Forelimb muscle (tissue), 1 donor: Measurements from ENCODE around the gene TCF7L2. TPM values are rescaled to one million over a fixed set of nuclear protein-coding genes. Genes with fewer than 3 reads are reported as not detected.
"Not testable (repeated sequence)": the region's sequence is repeated elsewhere in the genome, so short reads cannot be mapped to it uniquely, and the experiment has no call there.

ENCODE experiments used
- DNase-seq: peaks from one replicate; pipeline ENCODE4 v3.0.0-alpha.2; 2013; ENCODE audit warnings: low read depth
- polyA plus RNA-seq: library from polyadenylated mRNA; unstranded; fragments of 120-200 nt; gene quantifications from one replicate; pipeline ENCODE4 v1.2.1, GENCODE V29; 2013; ENCODE audit not compliant: insufficient read length

The TCF7L2 gene
- polyA plus RNA-seq, 1 donor: 47.5 TPM

DNA sequence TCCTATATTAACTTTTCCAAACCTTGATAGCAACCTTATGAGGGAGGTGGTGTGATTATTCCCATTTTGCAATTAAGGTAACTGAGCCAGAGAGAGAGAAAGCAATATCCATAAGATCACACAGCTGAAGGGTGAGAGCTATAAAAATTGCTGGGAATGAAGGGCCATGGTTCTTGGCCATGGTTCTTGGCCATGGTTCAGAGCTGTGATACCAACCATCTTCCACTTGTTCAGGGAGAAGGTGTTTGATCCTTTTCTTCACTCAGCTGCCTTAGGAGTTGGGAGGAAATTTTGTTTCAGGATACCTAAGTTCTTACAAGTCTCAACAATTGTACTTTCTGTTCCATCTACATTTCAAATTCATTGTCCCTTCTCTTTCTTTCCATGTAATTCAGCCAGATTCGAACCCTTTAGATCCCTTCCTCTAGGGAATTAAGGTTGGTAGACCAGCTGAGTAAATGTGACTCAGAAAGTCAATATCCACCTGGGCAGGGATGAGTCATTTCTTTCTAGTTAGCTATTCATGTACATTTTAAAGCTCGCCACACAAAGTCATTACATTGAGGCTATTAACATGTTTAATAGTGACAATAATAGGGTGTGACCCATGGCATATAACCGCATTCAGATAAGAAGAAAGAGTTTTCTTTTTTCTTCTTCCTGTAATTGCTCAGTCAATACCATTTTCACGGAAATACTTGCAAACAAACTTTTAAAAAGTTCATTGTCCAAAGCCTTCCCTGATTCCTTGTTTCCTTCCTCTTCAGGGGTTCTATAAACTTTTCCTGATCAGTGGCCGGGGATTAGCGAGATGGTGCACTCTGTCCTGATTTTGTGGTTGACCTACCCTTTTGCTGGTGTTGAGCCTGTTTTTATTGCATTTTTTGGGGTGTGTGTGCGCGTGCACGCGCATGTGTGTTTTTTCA lies 143.4 kb downstream of the TCF7L2 start:
- no peak for DNase-seq

DNA sequence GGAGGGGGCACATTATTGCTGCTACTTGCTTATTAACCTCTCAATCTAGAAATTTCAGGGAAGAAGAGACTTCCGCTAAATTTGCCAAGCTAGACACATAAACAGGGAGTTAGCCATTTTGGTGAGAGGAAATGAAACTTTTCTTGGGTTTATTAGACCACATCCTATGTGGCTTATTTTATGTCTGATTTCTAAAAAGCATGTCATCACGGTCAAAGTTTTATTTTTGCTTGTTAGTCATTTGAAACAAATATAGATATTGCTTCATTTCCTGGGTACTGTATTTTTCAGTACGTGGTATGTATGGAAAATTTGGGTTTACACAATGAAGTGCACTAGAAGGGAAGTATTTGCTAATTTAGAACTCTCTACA lies 144.1 kb downstream of the TCF7L2 start:
- DNase-seq: no peak

DNA sequence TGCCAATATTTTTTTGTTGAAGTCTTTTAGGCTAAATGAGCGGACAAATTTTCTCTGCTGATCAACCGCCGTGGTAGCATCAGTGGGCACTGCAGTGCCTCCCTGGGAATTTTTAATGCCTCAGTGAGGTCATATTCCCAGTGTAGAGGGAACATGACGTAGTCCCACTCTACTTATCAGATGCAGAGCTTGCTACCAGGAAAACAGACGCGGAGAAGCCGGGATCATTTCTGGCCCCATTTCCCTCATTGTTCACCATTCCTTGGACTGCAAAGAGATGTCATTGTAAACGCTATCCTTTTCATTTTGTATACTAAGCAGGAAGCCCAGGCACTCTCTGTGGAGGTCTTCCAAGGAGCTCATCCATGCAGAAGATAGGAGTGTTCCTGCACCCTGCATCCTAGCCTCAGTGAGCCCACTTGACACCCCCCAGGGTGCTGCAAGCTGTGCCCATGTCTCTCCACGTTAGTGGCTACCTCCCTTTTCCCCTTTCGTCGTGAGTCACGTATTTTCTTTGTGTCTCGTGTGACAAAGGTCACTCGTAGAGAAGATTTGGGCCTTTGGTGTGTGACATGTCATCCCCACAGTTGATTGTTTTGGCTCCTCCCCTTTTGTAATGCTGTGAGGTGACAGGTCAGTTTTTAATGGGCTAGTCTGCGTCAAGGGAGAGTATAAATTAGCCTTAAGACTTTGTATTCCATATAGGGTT lies 145.5 kb downstream of the TCF7L2 start:
- no peak for DNase-seq

DNA sequence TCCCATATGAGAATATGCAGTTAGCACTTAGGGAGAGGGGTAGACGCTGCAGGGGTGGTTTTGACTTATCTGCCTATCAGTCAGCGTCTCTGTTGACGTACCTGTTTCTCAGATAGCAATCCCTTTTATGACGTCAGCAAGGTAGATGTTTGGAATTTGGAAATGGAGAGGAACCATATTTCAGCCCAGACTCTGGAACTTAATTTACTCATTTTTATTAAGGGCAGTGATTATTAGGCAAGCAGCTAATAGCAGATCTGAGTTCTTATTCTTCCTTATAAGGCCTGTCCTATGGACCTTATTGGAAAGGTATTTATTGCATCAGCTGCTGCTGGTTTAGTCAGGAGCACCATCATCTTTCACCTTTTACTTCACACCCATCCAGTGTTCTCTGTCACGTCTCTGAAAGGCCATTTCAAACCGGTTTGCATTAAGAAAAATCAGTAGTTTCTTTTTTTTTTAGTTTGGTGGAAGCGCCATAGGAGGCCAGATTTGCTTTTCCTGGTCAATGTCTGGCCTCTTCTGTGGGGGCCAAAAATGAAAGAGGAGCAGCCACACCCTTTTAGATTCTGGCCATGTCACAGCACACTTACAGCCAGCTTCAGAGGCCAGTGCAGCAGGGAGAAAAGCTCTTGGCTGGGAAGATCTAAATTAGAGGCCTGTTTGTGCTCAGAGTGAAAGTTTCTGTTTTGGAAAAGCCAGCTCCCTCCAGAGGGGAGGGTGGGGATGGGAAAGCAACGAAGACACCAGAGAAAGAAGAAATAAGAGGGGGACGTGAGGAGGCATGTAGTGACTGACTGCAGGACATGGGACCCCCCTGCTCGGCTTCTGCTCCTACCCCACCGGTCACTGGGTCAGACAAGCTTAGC lies 146.3 kb downstream of the TCF7L2 start:
- no peak for DNase-seq

DNA sequence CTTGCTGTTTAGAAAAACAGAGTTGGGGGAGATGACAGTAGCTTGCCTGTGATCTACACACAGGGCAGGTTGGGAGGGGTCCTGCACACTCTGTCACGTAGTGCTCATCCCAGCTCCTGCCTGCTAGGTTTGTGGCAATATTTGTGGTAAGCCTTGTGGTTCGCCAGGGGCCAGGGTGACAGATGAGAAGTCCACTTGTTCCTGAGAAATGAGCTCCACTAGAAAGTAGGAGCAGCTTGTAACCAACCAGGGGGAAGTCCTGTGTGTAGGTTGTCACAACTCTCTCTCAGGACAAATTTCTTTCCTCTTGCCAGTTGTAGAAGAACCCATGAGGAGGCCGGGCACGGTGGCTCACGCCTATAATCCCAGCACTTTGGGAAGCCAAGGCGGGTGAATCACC lies 147.0 kb downstream of the TCF7L2 start:
- DNase-seq: no peak

DNA sequence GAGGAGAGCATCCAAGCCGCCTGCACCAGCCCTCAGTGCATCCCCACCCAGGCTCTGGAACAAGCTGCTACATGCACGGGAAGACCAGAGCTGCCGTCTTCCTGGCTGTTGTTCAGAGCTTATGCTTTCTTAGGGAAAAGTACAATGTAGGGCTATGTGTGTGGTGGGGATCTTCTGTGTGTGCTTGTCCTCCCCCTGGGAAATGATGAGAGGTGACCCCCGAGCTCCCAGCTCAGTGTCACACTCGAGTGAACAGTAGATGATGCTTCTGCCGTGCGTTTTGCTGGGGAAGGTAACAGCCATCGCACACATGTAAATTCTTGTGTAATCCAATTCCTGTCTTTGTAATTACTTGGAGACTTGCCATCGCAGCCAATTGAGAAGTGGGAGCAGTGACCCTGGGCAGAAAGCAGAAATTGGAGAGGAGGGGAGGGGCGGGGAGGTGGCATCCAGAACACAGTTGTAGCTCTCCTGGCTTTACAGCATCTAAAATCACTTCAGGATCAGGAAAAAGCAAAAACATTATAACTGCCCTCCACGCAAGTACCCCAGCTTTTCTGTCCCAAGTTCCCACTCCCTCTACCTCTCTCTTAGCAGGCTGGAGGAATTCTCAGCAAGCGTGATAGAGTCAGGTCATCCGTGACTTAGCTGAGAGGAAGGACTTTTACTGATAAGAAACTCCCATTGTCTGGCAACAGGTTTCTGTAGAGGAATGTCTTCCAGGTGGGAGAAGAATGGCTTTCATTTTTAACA lies 149.6 kb downstream of the TCF7L2 start:
- DNase-seq: no peak

DNA sequence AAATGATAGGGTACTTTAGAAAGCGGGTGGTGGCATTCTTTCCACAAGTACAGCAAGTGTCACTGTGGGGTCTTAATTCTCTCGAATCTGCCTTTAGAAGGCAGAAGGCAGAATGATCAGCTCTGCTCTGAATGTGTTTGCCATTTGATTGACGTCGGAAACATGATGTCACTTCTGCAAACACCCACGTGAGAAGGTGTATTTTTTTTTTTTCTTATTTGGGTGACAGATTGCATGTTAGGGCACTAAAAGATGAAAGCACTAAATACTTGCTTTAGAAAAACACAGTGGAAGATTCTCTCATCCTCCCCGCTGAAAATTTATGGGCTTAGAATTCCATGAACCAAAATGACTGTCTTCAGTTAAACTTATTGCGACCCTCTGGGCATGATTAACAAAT lies 150.2 kb downstream of the TCF7L2 start:
- DNase-seq: no peak

DNA sequence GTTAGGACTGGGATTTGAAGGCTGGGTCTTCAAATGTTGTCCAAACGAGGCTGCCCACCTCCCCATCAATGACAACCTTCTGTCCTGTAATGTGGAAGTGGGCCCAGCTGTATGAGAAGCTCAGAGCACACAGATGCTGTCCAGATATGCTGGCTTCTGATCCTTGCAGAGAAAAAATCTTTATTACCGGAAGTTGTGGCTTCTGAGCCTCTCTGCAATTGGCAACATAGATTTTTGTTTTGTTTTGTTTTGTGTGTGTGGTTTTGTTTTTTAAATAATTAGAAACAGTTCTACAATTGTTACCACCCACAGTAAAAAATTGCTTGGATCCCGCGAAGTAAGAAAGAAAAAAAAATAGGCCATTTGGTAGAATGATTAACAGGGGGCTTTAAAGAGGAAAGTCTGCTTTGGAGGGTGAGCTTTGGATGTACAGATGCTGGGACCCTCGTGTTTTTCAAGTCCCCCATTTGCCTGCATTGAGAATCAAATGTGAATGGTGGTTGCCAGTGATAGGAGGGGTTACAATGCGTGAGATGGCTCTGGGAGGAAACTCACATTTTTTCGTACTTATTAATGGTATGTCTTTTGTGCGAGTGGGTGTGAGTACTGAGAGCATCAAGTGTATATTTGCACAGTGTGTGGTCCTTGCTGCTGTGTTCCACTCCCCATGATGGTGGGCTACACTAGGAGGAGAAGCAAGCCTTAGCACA lies 153.2 kb downstream of the TCF7L2 start:
- DNase-seq: no peak

DNA sequence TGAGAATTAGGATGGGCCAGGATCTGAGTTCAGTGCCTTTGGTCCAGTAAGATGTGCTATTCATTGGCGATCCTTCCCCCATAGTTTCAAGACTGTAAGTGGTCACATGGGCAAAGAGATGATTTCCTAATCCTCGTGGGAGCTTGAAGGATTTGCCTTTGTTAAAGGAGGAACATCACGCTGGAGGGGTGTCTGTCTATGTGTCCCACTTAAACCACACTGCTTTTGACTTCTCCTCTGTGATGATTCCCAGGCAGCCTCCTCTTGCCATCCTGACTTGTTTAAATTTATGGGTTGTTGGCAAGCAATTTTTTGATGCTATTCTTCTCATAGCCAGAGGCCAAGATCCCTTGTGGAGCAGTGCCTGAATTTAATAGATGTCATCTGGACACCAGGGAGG lies 154.0 kb downstream of the TCF7L2 start:
- no peak for DNase-seq

DNA sequence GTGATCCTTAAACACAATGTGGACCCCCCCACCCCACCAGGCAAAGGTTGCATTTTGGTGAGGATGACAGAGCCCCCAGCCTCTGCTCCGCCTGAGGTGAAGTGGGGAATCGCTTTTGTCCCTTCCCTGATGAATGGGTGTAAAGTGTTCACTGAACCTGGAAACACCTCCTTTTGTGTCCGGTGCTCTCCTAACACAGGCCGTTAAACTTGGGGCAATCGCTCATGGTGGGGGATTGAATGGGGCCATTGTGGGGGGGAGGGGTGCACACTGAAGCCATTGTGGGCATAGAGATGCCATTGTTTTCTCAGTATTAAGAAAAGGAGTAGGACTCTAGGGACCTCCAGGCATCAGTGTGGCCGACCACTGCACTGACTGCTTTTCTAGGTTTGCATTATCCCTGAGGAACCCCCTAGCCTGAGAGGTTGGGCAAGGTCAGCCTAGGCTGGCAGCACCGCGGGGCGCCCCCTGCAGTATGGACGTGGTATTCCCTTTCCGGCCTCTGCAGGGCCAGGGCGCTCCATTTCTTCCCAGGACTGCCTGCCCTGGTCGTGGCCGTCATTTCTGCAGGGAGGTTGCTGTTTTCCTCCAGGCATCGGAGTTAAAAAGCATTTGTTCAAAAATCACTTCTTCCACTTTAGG lies 158.3 kb downstream of the TCF7L2 start:
- no peak for DNase-seq

DNA sequence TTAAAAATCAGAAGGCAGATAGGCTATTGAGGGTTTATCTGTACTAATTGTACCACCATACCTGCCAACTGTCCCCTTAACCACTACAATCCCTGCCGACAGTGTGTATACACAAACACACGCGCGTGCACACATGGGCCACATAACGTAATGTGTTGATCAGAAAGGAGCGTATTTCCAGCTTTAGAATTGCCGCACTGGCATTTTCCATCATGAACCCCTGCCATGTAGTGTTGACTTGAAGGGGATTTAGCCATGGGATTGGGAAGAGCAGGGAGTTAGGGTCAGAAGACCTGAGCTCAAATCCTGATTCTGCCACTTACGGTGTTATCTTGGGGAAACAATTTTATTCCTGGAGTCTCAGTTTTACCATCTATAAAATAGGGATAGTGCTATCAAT lies 158.9 kb downstream of the TCF7L2 start:
- no peak for DNase-seq

DNA sequence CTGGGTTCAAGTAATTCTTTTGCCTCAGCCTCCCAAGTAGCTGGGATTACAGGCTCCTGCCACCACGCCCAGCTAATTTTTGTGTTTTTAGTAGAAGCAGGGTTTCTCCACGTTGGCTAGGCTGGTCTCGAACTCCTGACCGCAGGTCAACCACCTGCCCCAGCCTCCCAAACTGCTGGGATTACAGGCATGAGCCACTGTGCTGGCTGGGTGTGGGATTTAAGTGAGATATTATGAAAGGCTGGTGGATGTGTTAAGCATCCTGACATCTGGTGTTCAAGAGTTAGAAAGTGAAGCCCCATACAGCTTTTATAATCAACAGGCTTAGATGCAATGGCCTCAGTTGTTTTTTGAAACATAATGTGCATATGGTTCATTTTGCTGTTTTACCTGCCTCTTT lies 159.4 kb downstream of the TCF7L2 start:
- not testable (repeated sequence) for DNase-seq

DNA sequence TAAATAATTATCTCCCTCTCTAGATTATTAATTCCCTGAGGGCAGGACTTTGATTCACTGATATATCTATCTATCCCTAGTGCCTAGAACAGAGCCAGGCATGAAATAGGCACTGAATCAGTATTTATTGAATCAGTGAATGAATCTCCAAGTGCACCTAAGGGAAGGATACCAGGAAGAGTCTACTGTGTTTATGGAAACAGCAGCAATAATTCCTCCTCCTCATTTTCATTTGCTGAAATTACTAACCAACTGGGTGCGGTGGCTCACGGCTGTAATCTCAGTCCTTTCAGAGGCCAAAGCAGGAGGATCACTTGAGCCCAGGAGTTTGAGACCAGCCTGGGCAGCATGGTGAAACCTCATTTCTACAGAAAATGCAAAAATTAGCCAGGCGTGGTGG lies 161.2 kb downstream of the TCF7L2 start:
- DNase-seq: no peak

DNA sequence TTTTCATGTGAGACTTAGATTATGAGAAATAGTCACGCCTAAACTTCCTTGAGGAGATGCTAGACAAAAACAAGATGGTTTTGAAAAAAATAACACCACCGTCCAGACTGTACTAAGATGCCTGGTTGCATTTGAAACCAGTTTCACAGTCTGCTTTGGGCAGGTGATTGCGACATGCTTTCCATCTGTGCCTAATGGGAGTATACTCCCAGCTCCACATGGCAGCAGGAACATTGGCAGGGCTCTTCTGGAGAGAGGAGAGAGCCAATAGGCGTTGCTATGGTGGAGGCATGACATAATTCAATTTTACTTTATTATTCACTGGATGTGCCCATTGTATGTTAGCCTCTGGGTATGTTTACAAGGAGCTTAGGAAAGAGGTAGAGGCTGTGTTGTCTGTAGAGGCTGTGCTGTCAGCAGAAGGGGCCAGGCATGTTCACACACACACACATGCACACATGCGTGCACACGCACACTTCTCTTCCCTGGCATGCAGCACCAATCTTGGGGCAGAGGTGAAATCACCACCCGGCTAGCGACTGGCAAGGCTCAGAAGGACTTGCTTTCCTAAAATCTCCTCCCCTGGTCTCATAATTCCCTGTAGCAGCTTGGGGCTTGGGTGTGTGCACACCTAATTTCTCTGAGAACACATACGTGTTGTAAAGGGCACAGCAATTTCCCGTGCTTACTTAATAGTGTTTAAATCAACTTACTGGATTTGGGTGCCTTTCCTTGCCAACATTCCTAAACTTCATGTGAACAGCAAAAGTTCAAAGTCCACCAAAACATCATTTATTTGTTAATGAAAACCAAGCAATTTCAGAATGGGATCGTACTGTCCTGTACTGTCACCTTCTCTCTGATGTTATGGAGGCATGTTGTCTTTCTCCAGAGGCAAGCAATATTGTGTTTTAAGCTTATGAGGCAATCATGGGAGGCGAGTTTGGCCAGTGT lies 162.1 kb downstream of the TCF7L2 start:
- no peak for DNase-seq

DNA sequence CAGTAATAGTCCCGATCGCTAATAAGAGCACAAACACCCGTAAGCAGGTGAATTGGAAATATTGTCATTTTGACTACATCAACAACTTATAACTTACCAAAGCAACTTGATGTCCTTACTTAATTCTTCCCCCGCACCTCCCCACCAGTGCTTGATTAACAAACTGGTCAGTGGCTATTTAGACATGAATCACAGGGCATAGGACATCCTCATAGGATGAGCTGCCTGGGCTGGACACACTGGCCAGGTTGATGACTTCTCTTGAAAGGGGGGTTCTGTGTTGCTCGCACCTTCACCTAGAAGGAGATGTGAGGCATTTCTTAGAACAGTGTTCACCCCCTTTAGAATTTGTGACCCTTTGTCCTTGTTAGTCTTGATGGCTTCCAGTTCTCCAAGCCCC lies 163.2 kb downstream of the TCF7L2 start:
- no peak for DNase-seq

DNA sequence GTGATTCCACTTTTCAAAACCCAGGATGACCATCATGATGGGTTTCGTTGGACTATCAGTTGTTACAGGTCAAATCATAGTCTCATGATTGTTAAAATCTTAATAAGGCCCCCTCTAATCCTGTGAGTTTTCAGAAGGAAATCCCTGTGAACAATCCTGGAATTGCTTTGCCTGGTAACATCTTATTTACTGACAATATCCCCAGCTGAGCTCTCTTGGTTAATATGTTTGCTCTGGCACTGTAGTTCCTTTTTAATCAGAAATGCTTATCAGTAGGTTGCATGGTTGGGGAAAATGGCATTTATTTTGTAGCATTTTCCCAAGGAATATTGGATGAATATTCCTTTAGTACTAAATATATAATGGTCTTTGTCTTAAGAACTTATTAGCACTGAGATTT lies 163.9 kb downstream of the TCF7L2 start:
- no peak for DNase-seq

DNA sequence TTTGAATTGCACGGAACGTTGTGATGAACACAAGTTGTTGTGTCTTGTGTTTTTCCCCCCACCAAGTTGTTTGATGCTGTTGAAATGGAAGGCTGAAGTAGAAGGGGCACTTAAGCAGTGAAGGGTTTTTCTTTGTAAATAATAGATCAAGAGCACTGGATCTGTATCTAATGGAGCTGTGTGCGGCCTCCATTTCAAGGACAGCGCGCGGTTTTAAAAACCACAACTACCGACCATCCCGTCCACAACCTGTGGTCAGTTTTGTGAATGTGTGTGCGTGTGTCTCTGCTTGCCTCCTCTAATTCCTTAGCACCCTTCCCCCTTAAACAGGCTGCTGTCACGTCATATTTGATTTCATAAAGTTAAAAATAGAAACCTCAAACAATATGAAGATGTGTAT lies 165.5 kb downstream of the TCF7L2 start:
- no peak for DNase-seq

DNA sequence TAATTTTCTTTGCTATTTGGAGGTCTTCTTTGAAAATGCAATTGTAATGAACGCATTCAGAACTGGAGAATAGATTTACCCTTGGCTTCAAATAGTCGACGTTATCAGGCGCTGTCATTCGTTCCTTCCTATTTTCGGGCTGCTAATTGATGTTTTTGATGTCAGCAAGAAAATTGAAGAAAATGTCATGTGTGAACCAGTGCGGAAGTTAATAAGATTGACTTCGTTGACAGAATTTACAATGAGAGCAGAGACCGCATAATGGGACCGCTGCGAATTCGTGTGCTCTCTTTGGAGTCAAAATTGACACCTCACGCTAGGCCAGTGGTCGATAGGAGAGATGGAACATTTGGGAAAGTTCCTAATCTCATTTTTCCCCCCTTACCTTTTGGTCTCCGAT lies 168.8 kb downstream of the TCF7L2 start:
- DNase-seq: no peak

DNA sequence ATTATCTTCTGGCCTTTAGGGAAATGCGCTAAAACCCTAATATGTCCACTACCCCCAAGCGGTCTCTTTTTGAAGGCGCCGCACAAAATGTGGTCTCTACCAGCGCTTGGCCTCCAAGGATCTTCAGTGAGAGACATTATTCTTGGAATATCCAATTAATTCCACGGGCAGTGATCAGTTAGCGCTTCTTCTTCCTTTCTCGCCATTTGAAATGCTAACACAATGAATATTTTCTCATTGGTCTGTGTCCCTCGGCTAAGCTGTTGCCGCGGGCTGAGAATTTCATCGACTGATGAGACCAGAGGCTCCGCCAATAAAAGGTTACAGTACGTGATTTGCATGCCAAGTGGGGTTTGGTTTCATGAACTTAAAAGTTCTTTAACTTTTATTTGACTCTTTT lies 169.8 kb downstream of the TCF7L2 start:
- DNase-seq: no peak
